ENCODE data around the gene PDE11A. TPM values are rescaled to one million over a fixed set of nuclear protein-coding genes. Genes with fewer than 3 reads are reported as not detected.

PDE11A gene
- polyA plus RNA-seq, 1 experiment: 0.53 TPM

DNA sequence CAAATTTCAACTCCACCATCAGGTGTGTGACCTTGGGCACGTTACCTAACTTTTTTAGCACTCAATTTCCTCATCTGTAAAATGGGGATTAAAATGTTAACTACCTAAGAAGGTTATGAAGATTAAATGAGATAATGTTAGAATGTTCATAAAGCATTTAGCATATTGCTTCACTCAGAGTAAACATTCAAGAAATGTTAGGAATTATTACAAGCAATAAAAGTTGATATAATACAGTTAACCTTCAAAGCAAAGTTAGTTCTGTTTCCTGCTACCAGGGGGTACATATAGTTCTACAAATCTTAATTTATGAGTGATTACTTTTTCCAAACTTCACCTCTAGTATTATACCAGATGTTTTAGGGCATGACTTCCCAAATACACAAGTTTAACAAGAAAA is 254.2 kb downstream of the PDE11A start:
- no peaks in the 10 kb centered on the region for H3K36me3 ChIP-seq (ENCODE audit: control insufficient read depth, insufficient read depth, low read length)
- DNase-seq (ENCODE audit: low read depth): no peak
- ChIA-PET POLR2A (no interaction called here), CTCF (interaction anchor here (1.5 kb wide), 1 partner anchor 10 kb away, joined by 5 read pairs; no protein-coding TSS in a partner anchor)
- no peak overlapping the region for H3K4me3 ChIP-seq (ENCODE audit: low read depth, low read length)
- TF ChIP-seq, protein P1, sequence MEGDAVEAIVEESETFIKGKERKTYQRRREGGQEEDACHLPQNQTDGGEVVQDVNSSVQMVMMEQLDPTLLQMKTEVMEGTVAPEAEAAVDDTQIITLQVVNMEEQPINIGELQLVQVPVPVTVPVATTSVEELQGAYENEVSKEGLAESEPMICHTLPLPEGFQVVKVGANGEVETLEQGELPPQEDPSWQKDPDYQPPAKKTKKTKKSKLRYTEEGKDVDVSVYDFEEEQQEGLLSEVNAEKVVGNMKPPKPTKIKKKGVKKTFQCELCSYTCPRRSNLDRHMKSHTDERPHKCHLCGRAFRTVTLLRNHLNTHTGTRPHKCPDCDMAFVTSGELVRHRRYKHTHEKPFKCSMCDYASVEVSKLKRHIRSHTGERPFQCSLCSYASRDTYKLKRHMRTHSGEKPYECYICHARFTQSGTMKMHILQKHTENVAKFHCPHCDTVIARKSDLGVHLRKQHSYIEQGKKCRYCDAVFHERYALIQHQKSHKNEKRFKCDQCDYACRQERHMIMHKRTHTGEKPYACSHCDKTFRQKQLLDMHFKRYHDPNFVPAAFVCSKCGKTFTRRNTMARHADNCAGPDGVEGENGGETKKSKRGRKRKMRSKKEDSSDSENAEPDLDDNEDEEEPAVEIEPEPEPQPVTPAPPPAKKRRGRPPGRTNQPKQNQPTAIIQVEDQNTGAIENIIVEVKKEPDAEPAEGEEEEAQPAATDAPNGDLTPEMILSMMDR (IDR thresholded peaks at IDR 0.05; ENCODE audit: insufficient read depth, low read depth, low read length): no peak
- no peaks in the 10 kb centered on the region for H3K27me3 ChIP-seq (ENCODE audit: control insufficient read depth, insufficient read depth, low read length)

DNA sequence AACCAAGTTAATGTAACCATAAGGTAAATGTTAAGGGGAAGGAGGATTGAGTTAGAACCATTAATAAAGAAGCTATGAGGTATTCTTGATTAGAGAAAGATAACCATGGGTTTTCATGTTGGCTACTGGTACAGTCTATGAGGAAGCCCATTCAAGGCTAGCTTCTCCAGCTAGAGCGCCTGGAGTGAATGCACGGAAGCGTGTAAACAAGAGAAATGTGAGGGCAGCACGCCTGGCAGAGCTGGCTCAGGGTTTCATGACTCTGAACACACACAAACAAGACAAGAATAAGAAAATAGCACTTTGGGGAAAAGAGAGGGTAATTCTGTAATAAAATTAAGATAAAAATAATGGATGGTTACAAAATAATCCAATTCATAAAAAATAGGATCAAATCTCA is 255.3 kb downstream of the PDE11A start:
- no peak for DNase-seq (ENCODE audit: low read depth)
- ChIA-PET POLR2A (no interaction called here), CTCF (interaction anchor here (1.5 kb wide), 1 partner anchor 8 kb away, joined by 5 read pairs; no protein-coding TSS in a partner anchor)
- no peaks in the 10 kb centered on the region for H3K27me3 ChIP-seq (ENCODE audit: control insufficient read depth, insufficient read depth, low read length)
- no peak overlapping the region for H3K4me3 ChIP-seq (ENCODE audit: low read depth, low read length)
- no peaks in the 10 kb centered on the region for H3K36me3 ChIP-seq (ENCODE audit: control insufficient read depth, insufficient read depth, low read length)
- TF ChIP-seq, protein P1 (IDR thresholded peaks at IDR 0.05; ENCODE audit: insufficient read depth, low read depth, low read length): no peak

DNA sequence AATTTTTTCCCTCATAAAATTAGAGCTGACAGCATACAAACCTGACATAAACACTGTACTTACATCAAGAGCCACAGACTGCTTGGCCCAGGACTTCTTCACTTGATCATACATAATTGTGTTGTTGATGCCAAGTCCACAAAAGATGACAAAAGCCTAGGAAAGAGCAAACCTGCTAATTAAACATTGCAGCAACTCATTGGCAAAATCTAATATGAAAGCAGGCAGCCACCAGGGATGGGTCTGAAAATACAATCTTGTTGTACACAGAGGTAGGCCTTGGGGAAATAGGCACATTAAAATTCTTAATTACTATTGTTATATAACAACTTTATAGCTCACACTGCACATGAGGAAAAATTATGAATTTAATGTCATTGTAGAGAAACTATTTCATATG is 255.8 kb downstream of the PDE11A start:
- Histone ChIP-seq H3K36me3 (ENCODE audit: control insufficient read depth, insufficient read depth, low read length) (no peaks in the 10 kb centered on the region), H3K27me3 (ENCODE audit: control insufficient read depth, insufficient read depth, low read length) (no peaks in the 10 kb centered on the region), H3K4me3 (ENCODE audit: low read depth, low read length) (no peak overlapping the region)
- ChIA-PET POLR2A (no interaction called here), CTCF (no interaction called here)
- DNase-seq (ENCODE audit: low read depth): no peak
- TF ChIP-seq, protein P1 (IDR thresholded peaks at IDR 0.05; ENCODE audit: insufficient read depth, low read depth, low read length): no peak

DNA sequence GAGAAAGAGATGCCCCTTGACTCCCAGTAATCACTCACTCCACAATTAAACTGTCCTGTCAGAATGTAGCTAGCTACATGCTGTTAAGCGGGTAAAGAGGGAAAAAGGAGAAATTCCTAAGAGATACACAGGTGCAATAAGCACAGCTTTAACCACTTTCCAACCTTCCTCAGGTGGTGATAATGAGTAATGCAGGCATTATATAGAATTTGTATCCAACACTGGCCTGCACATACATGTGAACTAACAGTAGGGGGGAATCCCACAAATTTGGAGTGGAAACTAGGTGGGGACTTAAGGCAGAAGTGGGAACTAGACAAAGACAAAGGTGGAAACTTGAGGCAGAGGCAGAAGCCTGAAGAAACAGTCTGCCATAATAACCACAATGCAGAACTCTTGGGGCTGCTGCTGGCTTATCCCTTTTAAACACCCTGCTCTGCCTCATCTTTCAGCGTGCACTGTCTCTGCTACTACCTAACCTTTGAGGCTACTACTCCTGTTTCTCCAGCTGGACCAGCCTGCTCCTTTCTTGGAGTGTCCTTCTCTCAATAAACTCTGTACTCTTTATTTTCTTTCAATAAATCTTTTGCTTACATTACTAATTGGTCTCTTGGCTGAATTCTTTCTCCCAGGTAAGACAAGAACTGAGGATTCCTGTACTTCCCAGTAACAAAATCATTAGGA is 259.7 kb downstream of the PDE11A start:
- ChIA-PET POLR2A (no interaction called here), CTCF (interaction anchor here (1.3 kb wide), 1 partner anchor 32 kb away, joined by 4 read pairs; no protein-coding TSS in a partner anchor)
- H3K27me3 ChIP-seq (ENCODE audit: control insufficient read depth, insufficient read depth, low read length): no peaks in the 10 kb centered on the region
- H3K36me3 ChIP-seq (ENCODE audit: control insufficient read depth, insufficient read depth, low read length): no peaks in the 10 kb centered on the region
- H3K4me3 ChIP-seq (ENCODE audit: low read depth, low read length): no peak overlapping the region
- no peak for DNase-seq (ENCODE audit: low read depth)
- TF ChIP-seq, protein P1 (IDR thresholded peaks at IDR 0.05; ENCODE audit: insufficient read depth, low read depth, low read length): no peak

DNA sequence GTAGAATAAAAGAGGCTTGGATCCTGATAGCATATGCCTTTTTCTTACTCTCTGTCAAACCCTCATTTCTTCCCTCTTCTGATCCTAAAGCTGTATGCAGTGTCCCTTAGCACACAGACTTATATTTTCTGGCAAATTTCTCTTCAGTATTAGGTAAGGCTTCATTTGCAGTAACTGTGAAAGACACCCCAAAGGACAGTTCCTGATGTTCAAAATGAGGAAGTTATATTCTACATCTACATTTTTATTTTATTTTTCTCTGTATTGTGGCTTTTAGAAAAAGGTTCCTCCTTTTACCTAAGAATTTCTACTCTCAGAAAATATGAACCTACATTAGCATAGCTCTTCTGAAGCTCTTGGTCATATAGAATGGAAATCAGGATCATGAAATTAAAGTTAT is 261.7 kb downstream of the PDE11A start:
- TF ChIP-seq, protein P1 (IDR thresholded peaks at IDR 0.05; ENCODE audit: insufficient read depth, low read depth, low read length): no peak
- H3K4me3 ChIP-seq (ENCODE audit: low read depth, low read length): no peak overlapping the region
- H3K27me3 ChIP-seq (ENCODE audit: control insufficient read depth, insufficient read depth, low read length): no peaks in the 10 kb centered on the region
- ChIA-PET POLR2A (no interaction called here), CTCF (interaction anchor here (0.9 to 1.0 kb wide), 2 partner anchors 9 to 11 kb away, joined by 3 to 4 read pairs; no protein-coding TSS in a partner anchor)
- H3K36me3 ChIP-seq (ENCODE audit: control insufficient read depth, insufficient read depth, low read length): no peaks in the 10 kb centered on the region
- DNase-seq (ENCODE audit: low read depth): no peak

Data from BJ (cell line).